Osteocyte (in vitro differentiated cells): ENCODE results near the gene CYP3A7. TPM values are rescaled to one million over a fixed set of nuclear protein-coding genes. Genes with fewer than 3 reads are reported as not detected.
"Not testable (repeated sequence)": the region's sequence is repeated elsewhere in the genome, so short reads cannot be mapped to it uniquely, and the experiment has no call there.

Experiments
- DNase-seq: peaks from one replicate; pipeline ENCODE4 v3.0.0; 2021; ENCODE audit warnings: mixed read lengths; ENCODE audit not compliant: unreplicated experiment; ENCODE audit errors: extremely low spot score
- H3K27ac Mint-ChIP-seq: one replicate; pipeline ENCODE4 v1.8.0; 2021; ENCODE audit warnings: mild to moderate bottlenecking, mixed read lengths; ENCODE audit not compliant: unreplicated experiment
- H3K27me3 Mint-ChIP-seq: one replicate; pipeline ENCODE4 v1.8.0; 2021; ENCODE audit warnings: mixed read lengths; ENCODE audit not compliant: unreplicated experiment
- H3K36me3 Mint-ChIP-seq: one replicate; pipeline ENCODE4 v1.8.0; 2021; ENCODE audit warnings: mixed read lengths; ENCODE audit not compliant: unreplicated experiment
- H3K4me1 Mint-ChIP-seq: one replicate; pipeline ENCODE4 v1.8.0; 2021; ENCODE audit warnings: mixed read lengths; ENCODE audit not compliant: unreplicated experiment
- H3K4me3 Mint-ChIP-seq: one replicate; pipeline ENCODE4 v1.8.0; 2021; ENCODE audit warnings: mild to moderate bottlenecking, moderate library complexity, mixed read lengths; ENCODE audit not compliant: unreplicated experiment
- H3K9me3 Mint-ChIP-seq: one replicate; pipeline ENCODE4 v1.8.0; 2021; ENCODE audit warnings: mixed read lengths; ENCODE audit not compliant: unreplicated experiment
- total RNA-seq: library from RNA; stranded (reverse); gene quantifications from 2 replicates; pipeline ENCODE4 v1.2.1, GENCODE V29; 2021
- TF ChIP-seq, protein P1 (sequence below): fragments of 200-600 bp; sonication (generic); IDR thresholded peaks from 2 replicates; pipeline ENCODE4 v1.5.0; 2021; ENCODE audit warnings: antibody characterized with exemption, mild to moderate bottlenecking, moderate library complexity

CYP3A7 gene
- total RNA-seq, 1 donor from 2014 or later, result not detected

DNA sequence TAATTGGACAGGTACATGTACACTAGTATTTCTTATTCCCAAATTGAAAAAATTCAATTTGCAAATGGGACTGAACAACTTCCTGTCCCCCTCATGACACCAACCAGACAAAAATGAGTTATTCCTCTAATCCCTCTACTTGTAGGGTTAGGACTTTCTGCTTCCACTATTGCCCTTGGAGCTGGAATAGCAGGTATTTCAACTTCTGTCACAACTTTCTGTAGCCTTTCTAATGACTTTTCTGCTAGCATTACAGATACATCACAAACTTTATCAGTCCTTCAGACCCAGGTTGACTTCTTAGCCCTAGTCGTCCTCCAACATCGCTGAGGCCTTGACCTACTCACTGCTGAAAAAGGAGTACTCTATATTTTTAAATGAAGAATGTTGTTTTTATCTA, 6.4 kb downstream of the CYP3A7 start:
- H3K27me3 Mint-ChIP-seq, result no peaks in the 10 kb centered on the region
- DNase-seq, result no peak
- TF ChIP-seq, protein P1, sequence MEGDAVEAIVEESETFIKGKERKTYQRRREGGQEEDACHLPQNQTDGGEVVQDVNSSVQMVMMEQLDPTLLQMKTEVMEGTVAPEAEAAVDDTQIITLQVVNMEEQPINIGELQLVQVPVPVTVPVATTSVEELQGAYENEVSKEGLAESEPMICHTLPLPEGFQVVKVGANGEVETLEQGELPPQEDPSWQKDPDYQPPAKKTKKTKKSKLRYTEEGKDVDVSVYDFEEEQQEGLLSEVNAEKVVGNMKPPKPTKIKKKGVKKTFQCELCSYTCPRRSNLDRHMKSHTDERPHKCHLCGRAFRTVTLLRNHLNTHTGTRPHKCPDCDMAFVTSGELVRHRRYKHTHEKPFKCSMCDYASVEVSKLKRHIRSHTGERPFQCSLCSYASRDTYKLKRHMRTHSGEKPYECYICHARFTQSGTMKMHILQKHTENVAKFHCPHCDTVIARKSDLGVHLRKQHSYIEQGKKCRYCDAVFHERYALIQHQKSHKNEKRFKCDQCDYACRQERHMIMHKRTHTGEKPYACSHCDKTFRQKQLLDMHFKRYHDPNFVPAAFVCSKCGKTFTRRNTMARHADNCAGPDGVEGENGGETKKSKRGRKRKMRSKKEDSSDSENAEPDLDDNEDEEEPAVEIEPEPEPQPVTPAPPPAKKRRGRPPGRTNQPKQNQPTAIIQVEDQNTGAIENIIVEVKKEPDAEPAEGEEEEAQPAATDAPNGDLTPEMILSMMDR, result no peak
- no peaks in the 10 kb centered on the region for H3K9me3 Mint-ChIP-seq
- no peak overlapping the region for H3K4me3 Mint-ChIP-seq
- H3K27ac Mint-ChIP-seq, result no peak overlapping the region
- H3K4me1 Mint-ChIP-seq, result no peaks in the 10 kb centered on the region
- H3K36me3 Mint-ChIP-seq, result no peaks in the 10 kb centered on the region

DNA sequence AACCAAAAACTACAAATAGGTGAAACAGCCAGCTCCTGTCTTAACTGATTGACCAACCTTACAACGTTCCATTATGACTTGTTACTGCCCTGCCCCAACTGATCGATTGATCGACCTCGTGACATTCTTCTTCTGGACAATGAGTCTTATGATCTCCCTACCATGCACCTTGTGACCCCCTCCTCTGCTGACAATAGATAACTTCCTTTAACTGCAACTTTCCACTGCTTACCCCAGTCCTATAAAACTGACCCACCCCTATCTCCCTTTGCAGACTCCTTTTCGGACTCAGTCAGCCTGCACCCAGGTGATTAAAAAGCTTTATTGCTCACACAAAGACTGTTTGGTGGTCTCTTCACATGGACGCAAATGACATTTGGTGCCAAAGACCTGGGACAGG, 11.8 kb downstream of the CYP3A7 start:
- not testable (repeated sequence) for H3K27ac Mint-ChIP-seq, H3K4me3 Mint-ChIP-seq, H3K9me3 Mint-ChIP-seq, H3K36me3 Mint-ChIP-seq, H3K4me1 Mint-ChIP-seq, DNase-seq
- peaks cover 11% of the 10 kb centered on the region for H3K27me3 Mint-ChIP-seq

DNA sequence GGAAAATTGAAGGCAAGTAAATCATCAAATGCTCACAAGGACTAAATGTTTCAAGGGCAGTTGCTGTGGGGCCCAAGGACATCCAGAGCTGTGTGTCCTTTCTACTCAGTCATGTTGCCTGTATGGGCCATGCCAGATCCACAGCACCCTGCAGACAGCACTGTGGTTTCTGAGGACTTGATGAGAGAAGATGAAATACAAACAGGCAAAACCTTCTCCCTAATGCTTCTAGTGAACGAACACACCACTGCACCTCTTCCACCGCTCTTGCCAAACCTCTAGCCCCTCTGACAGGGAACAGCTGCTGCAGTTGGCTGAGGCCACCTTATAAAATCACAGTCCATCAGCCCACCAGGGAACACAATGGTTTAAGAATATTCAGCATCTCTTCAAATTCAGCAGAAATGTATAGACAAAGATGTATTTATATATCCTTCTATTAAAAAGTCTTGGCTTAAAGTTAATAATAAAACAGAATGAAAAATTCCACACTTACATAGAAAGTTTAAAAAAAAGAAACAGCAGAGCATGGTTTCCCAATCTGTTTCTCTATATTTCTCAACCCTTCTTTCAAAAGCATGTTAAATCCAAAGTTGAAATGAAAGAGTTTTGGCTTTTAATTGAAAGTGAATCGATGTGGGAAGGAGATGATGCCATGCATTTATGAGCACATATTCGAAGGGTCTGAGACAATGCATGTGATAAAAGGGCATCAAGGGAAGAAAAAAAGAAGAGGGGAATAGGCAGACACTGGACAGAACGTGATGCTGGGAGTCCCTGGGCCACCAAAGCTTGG, 14.0 kb downstream of the CYP3A7 start:
- Mint-ChIP-seq H3K36me3 (no peaks in the 10 kb centered on the region), H3K27me3 (peaks cover 15% of the 10 kb centered on the region), H3K27ac (no peak overlapping the region), H3K9me3 (no peaks in the 10 kb centered on the region), H3K4me3 (no peak overlapping the region), H3K4me1 (no peaks in the 10 kb centered on the region)
- TF ChIP-seq, protein P1, result no peak
- no peak for DNase-seq

DNA sequence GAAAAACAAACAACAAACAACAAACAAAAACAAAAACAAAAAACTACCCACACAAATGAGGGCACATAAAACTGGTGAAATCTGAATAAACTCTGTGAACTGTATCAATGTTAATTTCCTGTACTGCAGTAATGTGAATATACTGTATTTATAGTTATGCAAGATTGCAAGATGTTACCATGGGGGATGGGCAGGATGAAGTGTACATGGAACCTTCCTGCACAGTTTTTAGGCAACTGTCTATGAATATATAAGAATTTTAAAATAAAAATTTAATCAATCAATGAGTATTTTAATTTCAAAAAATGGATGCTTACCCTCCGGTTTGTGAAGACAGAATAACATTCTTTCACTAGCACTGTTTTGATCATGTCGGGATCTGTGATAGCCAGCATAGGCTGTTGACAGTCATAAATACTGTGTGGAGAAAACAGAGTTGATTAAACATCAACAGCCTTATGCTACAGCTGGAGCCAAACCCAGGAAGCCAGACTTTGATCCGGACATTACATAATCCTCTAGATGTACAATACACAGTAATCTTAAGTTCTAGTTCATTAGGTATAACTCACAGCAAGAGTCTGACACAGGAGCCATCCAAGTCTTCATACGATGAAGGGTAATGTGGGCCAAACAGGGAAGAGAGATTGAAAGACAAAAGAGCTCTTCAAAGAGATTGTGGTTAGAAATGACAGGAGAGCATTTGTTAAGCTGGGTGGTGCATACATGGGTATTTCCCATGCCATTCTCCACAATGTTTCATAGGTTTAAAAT, 14.8 kb downstream of the CYP3A7 start:
- peaks cover 15% of the 10 kb centered on the region for H3K27me3 Mint-ChIP-seq
- H3K36me3 Mint-ChIP-seq, result no peaks in the 10 kb centered on the region
- no peaks in the 10 kb centered on the region for H3K4me1 Mint-ChIP-seq
- no peaks in the 10 kb centered on the region for H3K9me3 Mint-ChIP-seq
- H3K4me3 Mint-ChIP-seq, result no peak overlapping the region
- no peak for DNase-seq
- TF ChIP-seq, protein P1, result no peak
- no peak overlapping the region for H3K27ac Mint-ChIP-seq

DNA sequence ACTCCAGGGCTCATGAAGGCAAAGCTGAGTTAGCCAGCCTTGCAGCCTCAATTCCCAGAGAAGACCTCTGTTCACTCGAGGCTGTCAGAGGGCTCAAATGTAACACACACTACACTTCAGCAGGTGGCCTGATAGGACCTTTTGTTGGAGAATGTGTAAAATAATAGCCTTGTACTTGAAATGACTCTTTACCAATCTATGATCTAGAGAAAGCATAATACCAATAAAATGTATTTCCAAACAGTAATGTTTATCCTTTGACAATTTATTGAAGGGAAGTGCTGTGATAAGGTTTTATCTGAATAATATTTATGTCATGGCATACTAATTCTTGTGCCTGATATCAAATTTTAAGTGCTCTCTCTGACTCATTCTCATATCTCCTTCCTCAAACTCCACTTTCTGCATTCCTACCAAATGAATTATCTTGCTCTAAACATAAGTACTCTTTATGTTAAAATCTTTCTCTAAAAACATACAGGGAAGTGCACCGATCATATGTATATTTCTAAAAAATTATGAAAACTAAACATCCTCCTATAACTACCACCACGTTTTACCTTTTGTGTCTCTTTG, 20.9 kb downstream of the CYP3A7 start:
- no peak overlapping the region for H3K27ac Mint-ChIP-seq
- no peaks in the 10 kb centered on the region for H3K9me3 Mint-ChIP-seq
- no peaks in the 10 kb centered on the region for H3K36me3 Mint-ChIP-seq
- H3K27me3 Mint-ChIP-seq, result peaks cover 10% of the 10 kb centered on the region
- DNase-seq, result no peak
- no peak overlapping the region for H3K4me3 Mint-ChIP-seq
- TF ChIP-seq, protein P1, result no peak
- H3K4me1 Mint-ChIP-seq, result no peaks in the 10 kb centered on the region
